GM12873 (cell line): Measurements from ENCODE around the gene MYO16.

Source experiments
- CTCF ChIP-seq: IDR thresholded peaks from 2 replicates; pipeline ENCODE4 v1.5.1; 2012; ENCODE audit warnings: low read depth, mild to moderate bottlenecking, moderate library complexity, low read length, control low read depth; ENCODE audit not compliant: insufficient read depth; ENCODE audit errors: missing control alignments

Gene MYO16

GRCh38 chr13:108947551-108948030 is 318.2 kb downstream of the MYO16 start:
- TF ChIP-seq CTCF: no peak

- no peak for TF ChIP-seq CTCF
Observed at GRCh38 chr13:108948251-108948671, 318.9 kb downstream of the MYO16 start.

GRCh38 chr13:108950333-108951010 is 321.1 kb downstream of the MYO16 start:
- no peak for TF ChIP-seq CTCF

DNA sequence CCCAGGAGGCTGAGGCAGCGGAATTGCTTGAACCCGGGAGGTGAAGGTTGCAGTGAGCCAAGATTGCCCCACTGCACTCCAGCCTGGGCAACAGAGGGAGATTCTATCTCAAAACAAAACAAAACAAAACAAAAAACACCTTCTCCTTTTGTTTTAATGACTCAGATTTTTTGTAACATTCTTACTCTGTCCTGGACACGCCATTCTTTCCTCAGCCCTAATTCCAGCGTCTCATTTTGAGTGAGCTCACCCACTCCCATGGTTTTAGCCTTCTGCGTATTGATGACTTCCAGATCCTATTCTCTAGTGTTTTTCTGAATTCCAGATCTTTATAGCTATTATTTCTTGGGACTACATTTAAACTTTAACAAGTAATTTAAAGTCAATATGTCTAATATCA is 326.3 kb downstream of the MYO16 start:
- TF ChIP-seq CTCF: no peak

DNA sequence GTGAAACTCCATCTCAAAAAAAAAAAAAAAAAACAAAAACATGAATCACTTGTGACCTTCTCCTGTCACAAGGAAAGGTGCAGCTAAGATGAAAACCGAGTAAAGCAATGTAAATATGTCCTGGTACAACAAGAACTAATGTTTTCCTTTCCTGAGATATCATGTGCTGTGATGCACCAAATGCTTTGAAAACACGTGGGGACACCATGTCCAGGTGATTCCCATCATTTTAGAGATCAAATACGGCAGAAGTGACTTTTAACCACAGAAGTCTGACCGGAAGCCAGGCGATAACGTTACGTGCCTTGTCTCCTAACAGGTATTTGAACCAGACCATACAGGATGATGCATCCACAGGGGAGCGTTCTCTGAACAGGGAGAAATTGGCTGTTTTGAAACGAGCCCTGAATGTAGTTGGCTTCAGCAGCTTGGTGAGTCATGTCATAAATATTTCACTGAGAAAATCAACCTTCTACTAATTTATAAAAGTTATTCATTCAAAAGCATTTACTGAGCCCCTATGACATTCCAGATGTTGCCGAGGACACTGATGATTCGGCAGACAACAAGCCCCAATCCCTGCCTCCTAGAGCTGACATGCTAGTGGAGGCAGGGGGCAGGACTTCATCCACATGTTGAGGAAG is 328.1 kb downstream of the MYO16 start:
- no peak for TF ChIP-seq CTCF

- TF ChIP-seq CTCF: no peak
Observed at GRCh38 chr13:108958013-108958376, 328.6 kb downstream of the MYO16 start.

DNA sequence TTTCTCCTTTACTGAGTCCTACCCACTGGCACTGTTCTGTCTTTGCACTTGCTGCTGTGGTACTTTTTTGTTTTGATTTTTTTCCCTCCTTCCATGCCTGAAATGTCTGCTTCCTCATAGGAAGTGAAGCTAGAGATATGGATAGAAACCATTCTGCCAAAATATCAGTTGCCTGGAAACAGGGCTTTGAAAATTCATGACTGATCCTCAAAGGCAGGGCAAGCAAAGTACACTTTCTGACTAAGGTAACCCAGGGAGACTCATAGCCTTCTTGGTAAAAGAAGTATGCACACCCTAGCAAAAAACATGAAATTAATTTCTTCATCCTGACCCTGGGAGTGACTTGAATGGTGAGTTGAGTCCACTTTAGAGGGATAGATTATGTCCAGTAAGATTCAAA is 329.8 kb downstream of the MYO16 start:
- TF ChIP-seq CTCF: no peak
